H1 (cell line): ENCODE results near the gene RNF113B. TPM values are rescaled to one million over a fixed set of nuclear protein-coding genes. Genes with fewer than 3 reads are reported as not detected.

Source experiments
- CTCF ChIA-PET: fragments of 300-600 bp; sonication (Branson Sonifier 250); formaldehyde crosslinking; loops from one replicate; lab custom pipeline; 2021; ENCODE audit not compliant: partially characterized antibody; lab: Charles Lee
- POLR2A ChIA-PET: fragments of 300-600 bp; sonication (Branson Sonifier 250); formaldehyde crosslinking; loops from one replicate; lab custom pipeline; 2021; ENCODE audit warnings: inconsistent platforms; ENCODE audit not compliant: partially characterized antibody; lab: Charles Lee
- DNase-seq, 2 experiments: peaks; one replicate each; pipeline versions ENCODE4 v3.0.0 to v3.0.0-alpha.2; 2010 to 2022; ENCODE audit warnings: low spot score in 2 of 2, low read depth in 1 of 2, mixed read lengths in 1 of 2
- FAIRE-seq: peaks from 2 replicates; lab custom pipeline; 2011; peaks lifted over from hg19 to GRCh38; lab: Jason Lieb, UNC
- H2AFZ ChIP-seq: 2 replicates; pipeline ENCODE4 v1.8.1; 2012; ENCODE audit warnings: low read length, inconsistent platforms
- H2AK5ac ChIP-seq: 2 replicates; pipeline ENCODE4 v1.6.1; 2013; ENCODE audit warnings: low read depth, low read length
- H2BK120ac ChIP-seq: replicated peaks from 2 replicates; pipeline ENCODE3; 2013; ENCODE audit warnings: low read depth, low read length, inconsistent platforms
- H2BK12ac ChIP-seq: 2 replicates; pipeline ENCODE4 v1.6.1; 2013; ENCODE audit warnings: low read depth, low read length
- H2BK15ac ChIP-seq: 2 replicates; pipeline ENCODE4 v1.6.1; 2013; ENCODE audit warnings: low read length
- H2BK20ac ChIP-seq: 2 replicates; pipeline ENCODE4 v1.6.1; 2013; ENCODE audit warnings: low read length
- H2BK5ac ChIP-seq: 2 replicates; pipeline ENCODE4 v1.6.1; 2013; ENCODE audit warnings: low read depth, low read length
- H3K14ac ChIP-seq: 2 replicates; pipeline ENCODE4 v1.6.1; 2013; ENCODE audit warnings: inconsistent platforms; ENCODE audit not compliant: insufficient read length
- H3K18ac ChIP-seq: 2 replicates; pipeline ENCODE4 v1.6.1; 2013; ENCODE audit warnings: low read length; ENCODE audit errors: extremely low read depth
- H3K23ac ChIP-seq: 2 replicates; pipeline ENCODE4 v1.6.1; 2013; ENCODE audit warnings: inconsistent platforms; ENCODE audit not compliant: insufficient read length
- H3K23me2 ChIP-seq: 2 replicates; pipeline ENCODE4 v1.6.1; 2013; ENCODE audit warnings: low read depth, low read length
- H3K27ac ChIP-seq: 2 replicates; pipeline ENCODE4 v1.6.1; 2011; ENCODE audit warnings: low read depth, low read length, inconsistent platforms
- H3K27me3 ChIP-seq, 4 experiments: replicated peaks in 1 of 4; 1 replicate in 1 of 4; 2 replicates in 3 of 4; pipeline versions ENCODE4 v1.6.1 to v1.8.1; 2011 to 2013; ENCODE audit warnings: low read length in 3 of 4, mild to moderate bottlenecking in 3 of 4, inconsistent platforms in 2 of 4, mixed read lengths in 2 of 4, moderate library complexity in 1 of 4; ENCODE audit not compliant: control insufficient read depth in 3 of 4, insufficient read depth in 3 of 4; ENCODE audit errors: extremely low read depth in 1 of 4
- H3K36me3 ChIP-seq, 4 experiments: 2 replicates each; pipeline versions ENCODE4 v1.6.1 to v1.8.1; 2011 to 2013; ENCODE audit warnings: mild to moderate bottlenecking in 4 of 4, low read length in 3 of 4, moderate library complexity in 2 of 4, control low read depth in 1 of 4, inconsistent platforms in 1 of 4; ENCODE audit not compliant: insufficient read depth in 4 of 4, control insufficient read depth in 2 of 4
- H3K4ac ChIP-seq: replicated peaks from 2 replicates; pipeline ENCODE3; 2013; ENCODE audit warnings: low read length, low read depth, mixed read lengths, inconsistent platforms; ENCODE audit not compliant: insufficient read length
- H3K4me1 ChIP-seq, 4 experiments: replicated peaks in 1 of 4; 1 replicate in 1 of 4; 2 replicates in 3 of 4; pipeline versions ENCODE4 v1.6.1 to v1.8.1; 2011 to 2013; ENCODE audit warnings: low read length in 3 of 4, inconsistent platforms in 2 of 4, mixed read lengths in 1 of 4; ENCODE audit not compliant: insufficient read depth in 4 of 4, control insufficient read depth in 3 of 4
- H3K4me2 ChIP-seq, 2 experiments: 2 replicates each; pipeline versions ENCODE4 v1.6.1 to v1.8.1; 2011 to 2013; ENCODE audit warnings: low read depth in 2 of 2, low read length in 2 of 2, control low read depth in 1 of 2, inconsistent platforms in 1 of 2, mild to moderate bottlenecking in 1 of 2; ENCODE audit not compliant: insufficient read depth in 1 of 2
- H3K4me3 ChIP-seq, 4 experiments: fragments of 200-600, 300-600 bp in 1 of 4; sonication (generic), shearing (Covaris generic), sonication (Bioruptor Twin) in 1 of 4; 2 replicates each; pipeline versions ENCODE4 v1.5.1 to v1.8.1; 2011 to 2016; ENCODE audit warnings: low read length in 4 of 4, low read depth in 3 of 4, control low read depth in 2 of 4, inconsistent platforms in 2 of 4, mild to moderate bottlenecking in 2 of 4, mixed read lengths in 1 of 4, moderate library complexity in 1 of 4; ENCODE audit not compliant: insufficient read depth in 2 of 4; ENCODE audit errors: extremely low read depth in 1 of 4
- H3K56ac ChIP-seq: replicated peaks from 2 replicates; pipeline ENCODE3; 2013; ENCODE audit warnings: low read depth, mild to moderate bottlenecking, mixed read lengths, low read length, inconsistent platforms; ENCODE audit not compliant: insufficient read length
- H3K79me1 ChIP-seq: 2 replicates; pipeline ENCODE4 v1.6.1; 2013; ENCODE audit warnings: low read depth, low read length, control low read depth
- H3K79me2 ChIP-seq, 2 experiments: 2 replicates each; pipeline versions ENCODE4 v1.6.1 to v1.8.1; 2012 to 2013; ENCODE audit warnings: low read length in 2 of 2, mild to moderate bottlenecking in 2 of 2, inconsistent platforms in 1 of 2; ENCODE audit not compliant: insufficient read depth in 2 of 2, control insufficient read depth in 1 of 2
- H3K9ac ChIP-seq, 4 experiments: replicated peaks in 1 of 4; 1 replicate in 1 of 4; 2 replicates in 3 of 4; pipeline versions ENCODE4 v1.6.1 to v1.8.1; 2011 to 2013; ENCODE audit warnings: low read depth in 3 of 4, low read length in 3 of 4, control low read depth in 2 of 4, mild to moderate bottlenecking in 2 of 4, moderate library complexity in 2 of 4, inconsistent platforms in 1 of 4; ENCODE audit errors: extremely low read depth in 1 of 4
- H3K9me3 ChIP-seq, 2 experiments: 2 replicates each; pipeline versions ENCODE4 v1.6.1 to v1.8.1; 2012 to 2013; ENCODE audit warnings: mild to moderate bottlenecking in 2 of 2, moderate library complexity in 2 of 2, control low read depth in 1 of 2, inconsistent platforms in 1 of 2, low read depth in 1 of 2, low read length in 1 of 2, mixed read lengths in 1 of 2; ENCODE audit not compliant: insufficient read depth in 2 of 2
- H4K20me1 ChIP-seq, 2 experiments: replicated peaks in 1 of 2; 2 replicates each; pipeline versions ENCODE3 to v1.8.1; 2011 to 2013; ENCODE audit warnings: inconsistent platforms in 2 of 2, low read length in 2 of 2, mild to moderate bottlenecking in 1 of 2; ENCODE audit not compliant: insufficient read depth in 2 of 2, control insufficient read depth in 1 of 2
- H4K5ac ChIP-seq: 2 replicates; pipeline ENCODE4 v1.6.1; 2013; ENCODE audit warnings: low read length, low read depth, mixed read lengths, inconsistent platforms; ENCODE audit not compliant: insufficient read length
- H4K8ac ChIP-seq: 2 replicates; pipeline ENCODE4 v1.8.0; 2013; ENCODE audit warnings: mild to moderate bottlenecking, moderate library complexity, low read length, inconsistent platforms; ENCODE audit not compliant: insufficient read depth; ENCODE audit errors: extremely low read depth
- H4K91ac ChIP-seq: replicated peaks from 2 replicates; pipeline ENCODE3; 2013; ENCODE audit warnings: low read length, mixed read lengths, inconsistent platforms; ENCODE audit not compliant: insufficient read length
- GABPA ChIP-seq: IDR thresholded peaks from 2 replicates; pipeline ENCODE4 v1.6.1; 2011; ENCODE audit warnings: mild to moderate bottlenecking, low read length, moderate library complexity, borderline replicate concordance; ENCODE audit not compliant: insufficient read depth
- JUN ChIP-seq: IDR thresholded peaks from 2 replicates; pipeline ENCODE4 v1.6.1; 2011; ENCODE audit warnings: low read depth, mild to moderate bottlenecking, improper control_type of control experiment, low read length
- JUND ChIP-seq: IDR thresholded peaks from 2 replicates; pipeline ENCODE4 v1.6.1; 2011; ENCODE audit warnings: mild to moderate bottlenecking, improper control_type of control experiment, low read length
- KDM5A ChIP-seq: fragments of 200-600 bp; IDR thresholded peaks from 2 replicates; pipeline ENCODE4 v1.7.1; 2012; ENCODE audit warnings: mild to moderate bottlenecking, low read length, inconsistent platforms, mixed read lengths
- NANOG ChIP-seq: IDR thresholded peaks from 2 replicates; pipeline ENCODE4 v1.6.1; 2011; ENCODE audit warnings: low read length, low read depth, mild to moderate bottlenecking, inconsistent platforms; ENCODE audit not compliant: insufficient read depth, poor library complexity, severe bottlenecking
- POLR2A ChIP-seq, 2 experiments: IDR thresholded peaks; 1 replicate in 1 of 2; 2 replicates in 1 of 2; pipeline ENCODE4 v1.6.1; 2011; ENCODE audit warnings: low read depth in 2 of 2, low read length in 2 of 2, mild to moderate bottlenecking in 2 of 2; ENCODE audit errors: control extremely low read depth in 1 of 2
- RFX5 ChIP-seq: IDR thresholded peaks from 2 replicates; pipeline ENCODE4 v1.6.1; 2011; ENCODE audit warnings: low read depth, low read length, improper control_type of control experiment, borderline replicate concordance
- RNF2 ChIP-seq: fragments of 200-900, 300-1000 bp; sonication (generic); IDR thresholded peaks from 2 replicates; pipeline ENCODE4 v1.7.1; 2016; ENCODE audit warnings: borderline replicate concordance, low read depth, mild to moderate bottlenecking, antibody characterized with exemption, low read length; ENCODE audit not compliant: poor library complexity, severe bottlenecking; ENCODE audit errors: missing control alignments
- SIX5 ChIP-seq: IDR thresholded peaks from 2 replicates; pipeline ENCODE4 v1.6.1; 2011; ENCODE audit warnings: mild to moderate bottlenecking, low read depth, low read length
- TAF7 ChIP-seq: optimal IDR thresholded peaks from 2 replicates; pipeline ENCODE3; 2011; ENCODE audit warnings: low read depth, mild to moderate bottlenecking, inconsistent platforms, low read length, moderate library complexity, borderline replicate concordance
- TBP ChIP-seq: IDR thresholded peaks from 2 replicates; pipeline ENCODE4 v1.6.1; 2011; ENCODE audit warnings: low read depth, low read length, improper control_type of control experiment
- WGBS, 2 experiments: shearing (Covaris generic) in 1 of 2; methylation state at CpG; one replicate each; pipeline versions ENCODE4 v1.1.6 to v1.1.7; 2013 to 2015; ENCODE audit warnings: low lambda C conversion rate in 2 of 2, mixed read lengths in 2 of 2, inconsistent platforms in 1 of 2, low coverage in 1 of 2, missing lambda C conversion rate in 1 of 2; ENCODE audit not compliant: insufficient replicate concordance in 2 of 2, insufficient coverage in 1 of 2, insufficient read length in 1 of 2; ENCODE audit errors: extremely low coverage in 1 of 2, missing lambda C conversion rate in 1 of 2; 5-methylcytosine and 5-hydroxymethylcytosine counted together
- polyA plus RNA-seq, 7 experiments: library from polyadenylated mRNA; depleted of rRNA in 3 of 7; stranded (reverse) in 5 of 7; unstranded in 2 of 7; fragments of >200 nt in 5 of 7; fragments of 200-250 nt in 2 of 7; gene quantifications; 1 replicate in 5 of 7; 2 replicates in 1 of 7; 4 replicates in 1 of 7; pipeline versions ENCODE4 v1.2.1 to v1.2.3, GENCODE V29; 2011 to 2013; ENCODE audit warnings: missing spikeins in 2 of 7, mixed read lengths in 2 of 7
- total RNA-seq: library from RNA; stranded (reverse); fragmentation: NEBNext Ultra II Directional; extraction: Animal tissue kit (Norgen Biotek cat#: 25700); gene quantifications from 2 replicates; pipeline ENCODE4 v1.2.1, GENCODE V29; 2021
- TF ChIP-seq, protein P1 (sequence below): IDR thresholded peaks from 2 replicates; pipeline ENCODE4 v1.6.1; 2012; ENCODE audit warnings: low read length, inconsistent platforms

The RNF113B gene
- total and polyA plus RNA-seq, 2 of the 8 experiments (the other 6 are each of a cell fraction or from before 2014, with no cell fraction given), result not detected

DNA sequence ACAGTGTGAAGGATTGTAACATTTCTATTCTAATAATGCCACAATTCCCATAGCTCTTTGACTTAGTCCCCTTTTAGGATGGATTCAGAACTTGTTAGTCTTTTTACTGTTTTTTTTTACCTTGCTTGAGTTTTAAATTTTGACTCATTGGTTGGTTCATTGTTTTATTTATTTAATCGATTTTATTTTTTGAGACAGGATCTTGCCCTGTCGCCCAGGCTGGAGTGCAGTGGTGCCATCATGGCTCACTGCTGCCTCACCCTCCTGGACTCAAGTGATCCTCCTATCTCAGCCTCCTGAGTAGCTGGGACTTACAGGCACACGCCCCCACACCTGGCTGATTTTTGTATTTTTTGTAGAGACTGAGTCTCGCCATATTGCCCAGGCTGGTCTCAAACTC, 5.1 kb upstream of the RNF113B start:
- H4K8ac ChIP-seq, result no peak overlapping the region; the same call in 1 of the 2 replicates
- CTCF ChIA-PET, result interaction anchor here (1.5 kb wide), 1 partner anchor 9 kb away, joined by 6 read pairs; no protein-coding TSS in a partner anchor
- TF ChIP-seq TAF7 (no peak), GABPA (no peak), NANOG (no peak), JUN (no peak), RNF2 (no peak), JUND (no peak), POLR2A (IDR thresholded peaks at IDR 0.05; ENCODE audit: control extremely low read depth in 1 of 2, low read depth in 2 of 2, low read length in 2 of 2) (no peak), KDM5A (no peak), RFX5 (no peak), SIX5 (no peak), TBP (no peak)
- TF ChIP-seq, protein P1, sequence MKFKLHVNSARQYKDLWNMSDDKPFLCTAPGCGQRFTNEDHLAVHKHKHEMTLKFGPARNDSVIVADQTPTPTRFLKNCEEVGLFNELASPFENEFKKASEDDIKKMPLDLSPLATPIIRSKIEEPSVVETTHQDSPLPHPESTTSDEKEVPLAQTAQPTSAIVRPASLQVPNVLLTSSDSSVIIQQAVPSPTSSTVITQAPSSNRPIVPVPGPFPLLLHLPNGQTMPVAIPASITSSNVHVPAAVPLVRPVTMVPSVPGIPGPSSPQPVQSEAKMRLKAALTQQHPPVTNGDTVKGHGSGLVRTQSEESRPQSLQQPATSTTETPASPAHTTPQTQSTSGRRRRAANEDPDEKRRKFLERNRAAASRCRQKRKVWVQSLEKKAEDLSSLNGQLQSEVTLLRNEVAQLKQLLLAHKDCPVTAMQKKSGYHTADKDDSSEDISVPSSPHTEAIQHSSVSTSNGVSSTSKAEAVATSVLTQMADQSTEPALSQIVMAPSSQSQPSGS, result no peak

More for the DNA sequence above, 5.1 kb upstream of the RNF113B start:
- Histone ChIP-seq H3K9me3 (no peaks in the 10 kb centered on the region), H3K9ac (no peak overlapping the region), H3K4me2 (no peak overlapping the region), H2BK12ac (no peak overlapping the region), H2BK120ac (no peak overlapping the region), H3K79me2 (peaks cover 0 to 66% of the 10 kb centered on the region in 2 experiments; a peak in 2 of 4 replicates), H3K56ac (no peak overlapping the region), H3K18ac (no peak overlapping the region), H3K27me3 (no peaks in the 10 kb centered on the region), H3K23me2 (no peaks in the 10 kb centered on the region), H4K20me1 (peaks cover 0 to 3% of the 10 kb centered on the region in 2 experiments), H3K36me3 (peaks cover 0 to 2% (median 0%) of the 10 kb centered on the region in 4 experiments; a peak in 1 of 8 replicates), H3K4ac (no peak overlapping the region), H2BK15ac (no peak overlapping the region), H3K4me1 (peaks cover 0 to 4% (median 0%) of the 10 kb centered on the region in 4 experiments; a peak in 2 of 7 replicates), H2AFZ (no peak overlapping the region), H2AK5ac (no peak overlapping the region), H2BK20ac (no peak overlapping the region), H3K23ac (no peak overlapping the region), H3K27ac (no peak overlapping the region), H2BK5ac (no peak overlapping the region), H3K4me3 (no peak overlapping the region), H3K79me1 (peaks cover 4% of the 10 kb centered on the region; the same call in 1 of the 2 replicates), H3K14ac (no peak overlapping the region), H4K5ac (no peak overlapping the region), H4K91ac (no peak overlapping the region)
- 83% methylated on average over 4 of the region's 4 CpGs; no CpG with 5 or more reads in 1 of the 2 experiments for WGBS, 2 experiments
- DNase-seq, result no peak
- no peak for FAIRE-seq
- POLR2A ChIA-PET, result interaction anchor here (1.6 kb wide), 1 partner anchor 18 kb away, joined by 4 read pairs; no protein-coding TSS in a partner anchor
